Parathyroid adenoma (tissue), 2 donors: ENCODE measurements around the gene TRMT10A.

ENCODE experiments used
- H2AFZ ChIP-seq: fragments of 300-600 bp; sonication (generic); one replicate; pipeline ENCODE4 v1.7.0; 2017; ENCODE audit warnings: antibody characterized with exemption, mild to moderate bottlenecking
- H3K27ac ChIP-seq: fragments of 300-600 bp; sonication (generic); one replicate; pipeline ENCODE4 v1.7.0; 2017
- H3K27me3 ChIP-seq: fragments of 300-600 bp; sonication (generic); one replicate; pipeline ENCODE4 v1.7.0; 2017; ENCODE audit warnings: low read length; ENCODE audit not compliant: control insufficient read depth, insufficient read depth
- H3K36me3 ChIP-seq: fragments of 300-600 bp; sonication (generic); one replicate; pipeline ENCODE4 v1.7.0; 2017; ENCODE audit warnings: low read length; ENCODE audit not compliant: control insufficient read depth, insufficient read depth
- H3K4me1 ChIP-seq: fragments of 300-600 bp; sonication (generic); one replicate; pipeline ENCODE4 v1.7.0; 2017; ENCODE audit warnings: control low read depth
- H3K4me2 ChIP-seq: fragments of 300-600 bp; sonication (generic); one replicate; pipeline ENCODE4 v1.7.0; 2017; ENCODE audit warnings: low read length
- H3K4me3 ChIP-seq: fragments of 300-600 bp; sonication (generic); one replicate; pipeline ENCODE4 v1.7.0; 2017; ENCODE audit warnings: low read depth, low read length
- H3K79me2 ChIP-seq: fragments of 300-600 bp; sonication (generic); one replicate; pipeline ENCODE4 v1.7.0; 2017; ENCODE audit warnings: control low read depth
- H3K9ac ChIP-seq: fragments of 300-600 bp; sonication (generic); one replicate; pipeline ENCODE4 v1.7.0; 2017; ENCODE audit warnings: mild to moderate bottlenecking
- H3K9me3 ChIP-seq: fragments of 300-600 bp; sonication (generic); one replicate; pipeline ENCODE4 v1.7.0; 2017; ENCODE audit warnings: low read length; ENCODE audit not compliant: control insufficient read depth
- CTCF ChIP-seq: fragments of 300-600 bp; sonication (generic); IDR thresholded peaks from one replicate; pipeline ENCODE4 v1.7.0; 2017; ENCODE audit warnings: antibody characterized with exemption, mild to moderate bottlenecking
- donor health status: primary hyperparathyroidism.

Gene TRMT10A

DNA sequence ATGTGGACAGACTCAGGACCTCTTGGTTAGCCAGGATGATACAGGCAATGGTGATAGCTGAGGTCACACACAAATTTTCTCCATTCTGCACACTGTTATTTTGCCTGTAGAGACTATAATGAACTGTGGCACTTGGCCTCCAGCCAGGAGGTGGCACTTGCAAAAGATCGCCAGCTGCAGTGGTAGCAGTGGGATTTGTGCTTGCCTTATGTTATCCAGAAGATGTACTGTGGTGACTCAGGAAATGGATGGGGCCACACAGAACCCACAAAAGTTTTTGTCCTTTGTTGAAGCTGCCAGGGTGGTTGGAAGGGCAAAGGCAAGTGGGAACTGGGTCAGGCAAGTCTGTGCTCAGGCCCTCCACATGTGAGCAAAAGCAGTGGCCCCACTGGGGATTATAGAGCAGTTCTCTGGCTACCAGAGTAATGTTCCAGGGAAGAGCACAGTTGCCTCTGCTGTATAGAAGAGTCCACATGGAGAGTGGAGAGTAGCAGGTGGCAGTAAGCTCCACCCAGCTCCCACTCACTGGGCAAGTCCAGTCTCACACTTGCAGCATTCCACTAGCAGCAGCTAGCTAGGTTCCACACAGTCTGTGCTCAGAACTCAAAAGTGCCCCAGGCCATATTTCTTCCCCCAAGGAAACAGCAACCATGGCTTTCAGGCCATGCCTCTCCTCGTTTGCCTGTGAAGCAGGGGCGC is 58.9 kb downstream of the TRMT10A start:
- Histone ChIP-seq H2AFZ (no peak overlapping the region), H3K27ac (no peak overlapping the region), H3K9me3 (no peaks in the 10 kb centered on the region), H3K4me2 (no peak overlapping the region), H3K4me3 (no peak overlapping the region), H3K27me3 (no peaks in the 10 kb centered on the region), H3K79me2 (no peaks in the 10 kb centered on the region), H3K9ac (no peak overlapping the region), H3K36me3 (no peaks in the 10 kb centered on the region), H3K4me1 (no peaks in the 10 kb centered on the region)
- no peak for TF ChIP-seq CTCF
